ENCODE measurements around the gene PEX10.

DNA sequence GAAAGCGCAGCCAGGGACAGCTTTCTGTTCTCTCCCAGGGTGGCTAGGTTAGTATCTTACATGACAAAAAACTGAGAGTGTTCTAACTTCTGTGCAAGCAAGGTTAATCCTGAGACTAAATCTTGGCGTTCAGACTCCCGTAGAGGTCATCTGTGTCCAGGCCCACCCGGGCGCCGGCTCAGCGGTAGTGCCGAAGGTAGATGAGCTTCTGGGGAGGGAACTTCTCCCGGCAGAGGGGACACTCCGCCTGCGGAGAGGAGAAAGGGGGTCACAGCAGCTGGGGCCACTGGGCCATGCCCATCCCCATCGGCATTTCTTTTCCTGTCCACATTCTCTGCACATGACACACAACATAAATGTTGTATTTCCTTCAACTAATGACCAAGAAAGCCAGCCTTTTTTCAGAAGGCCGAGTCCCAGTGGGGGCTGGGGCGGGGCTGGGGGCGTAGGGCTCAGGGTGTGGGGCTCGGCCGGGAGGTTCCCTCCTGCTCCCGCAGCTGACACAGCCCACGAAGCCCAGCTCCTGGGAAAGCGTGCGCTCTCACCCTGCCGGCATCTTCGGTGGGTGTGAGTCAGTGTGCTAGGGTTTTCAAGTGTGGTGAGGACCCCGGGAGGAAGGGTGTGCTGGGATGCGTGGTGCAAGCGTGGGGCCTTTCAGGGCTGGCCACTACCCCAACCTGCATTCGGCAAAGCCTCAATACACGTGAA lies 6.6 kb downstream of the PEX10 start:
- TF ChIP-seq POLR2A (IDR thresholded peaks at IDR 0.05) = no peak
- TF ChIP-seq, protein P1, sequence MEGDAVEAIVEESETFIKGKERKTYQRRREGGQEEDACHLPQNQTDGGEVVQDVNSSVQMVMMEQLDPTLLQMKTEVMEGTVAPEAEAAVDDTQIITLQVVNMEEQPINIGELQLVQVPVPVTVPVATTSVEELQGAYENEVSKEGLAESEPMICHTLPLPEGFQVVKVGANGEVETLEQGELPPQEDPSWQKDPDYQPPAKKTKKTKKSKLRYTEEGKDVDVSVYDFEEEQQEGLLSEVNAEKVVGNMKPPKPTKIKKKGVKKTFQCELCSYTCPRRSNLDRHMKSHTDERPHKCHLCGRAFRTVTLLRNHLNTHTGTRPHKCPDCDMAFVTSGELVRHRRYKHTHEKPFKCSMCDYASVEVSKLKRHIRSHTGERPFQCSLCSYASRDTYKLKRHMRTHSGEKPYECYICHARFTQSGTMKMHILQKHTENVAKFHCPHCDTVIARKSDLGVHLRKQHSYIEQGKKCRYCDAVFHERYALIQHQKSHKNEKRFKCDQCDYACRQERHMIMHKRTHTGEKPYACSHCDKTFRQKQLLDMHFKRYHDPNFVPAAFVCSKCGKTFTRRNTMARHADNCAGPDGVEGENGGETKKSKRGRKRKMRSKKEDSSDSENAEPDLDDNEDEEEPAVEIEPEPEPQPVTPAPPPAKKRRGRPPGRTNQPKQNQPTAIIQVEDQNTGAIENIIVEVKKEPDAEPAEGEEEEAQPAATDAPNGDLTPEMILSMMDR (IDR thresholded peaks at IDR 0.05 in 4 of 5, conservative IDR thresholded peaks at IDR 0.05 in 1 of 5) = no peak

All from gastrocnemius medialis (tissue), 4 donors.